ENCODE results near the gene SHF. TPM values are rescaled to one million over a fixed set of nuclear protein-coding genes. Genes with fewer than 3 reads are reported as not detected.

The SHF gene
- total RNA-seq, 1 donor from 2014 or later: 8.4 TPM

GRCh38 chr15:45163508-45163856, 24.3 kb downstream of the SHF start:
- Histone ChIP-seq H3K27ac (ENCODE audit: low read depth, low read length) (no peak overlapping the region), H3K4me3 (ENCODE audit: low read length in 3 of 3) (no peak overlapping the region), H3K27me3 (ENCODE audit: control insufficient read depth in 3 of 3, insufficient read depth in 3 of 3, low read length in 3 of 3) (no peaks in the 10 kb centered on the region), H3K9ac (ENCODE audit: low read depth in 1 of 3, low read length in 3 of 3) (no peak overlapping the region), H3K36me3 (ENCODE audit: control insufficient read depth in 3 of 3, insufficient read depth in 3 of 3, low read length in 3 of 3) (no peaks in the 10 kb centered on the region), H3K9me3 (ENCODE audit: control insufficient read depth in 3 of 3, low read length in 3 of 3) (no peaks in the 10 kb centered on the region), H3K4me1 (ENCODE audit: control insufficient read depth in 3 of 3, insufficient read depth in 3 of 3, low read length in 3 of 3) (peaks cover 5 to 22% (median 8%) of the 10 kb centered on the region in 3 donors)

GRCh38 chr15:45162771-45163507, 24.8 kb downstream of the SHF start:
- Histone ChIP-seq H3K4me3 (ENCODE audit: low read length in 3 of 3) (no peak overlapping the region), H3K9me3 (ENCODE audit: control insufficient read depth in 3 of 3, low read length in 3 of 3) (no peaks in the 10 kb centered on the region), H3K9ac (ENCODE audit: low read depth in 1 of 3, low read length in 3 of 3) (peak overlapping the region in 1 of 3 donors; percentile 25), H3K27ac (ENCODE audit: low read depth, low read length) (no peak overlapping the region), H3K4me1 (ENCODE audit: control insufficient read depth in 3 of 3, insufficient read depth in 3 of 3, low read length in 3 of 3) (peaks cover 5 to 22% (median 7%) of the 10 kb centered on the region in 3 donors), H3K27me3 (ENCODE audit: control insufficient read depth in 3 of 3, insufficient read depth in 3 of 3, low read length in 3 of 3) (no peaks in the 10 kb centered on the region), H3K36me3 (ENCODE audit: control insufficient read depth in 3 of 3, insufficient read depth in 3 of 3, low read length in 3 of 3) (no peaks in the 10 kb centered on the region)

DNA sequence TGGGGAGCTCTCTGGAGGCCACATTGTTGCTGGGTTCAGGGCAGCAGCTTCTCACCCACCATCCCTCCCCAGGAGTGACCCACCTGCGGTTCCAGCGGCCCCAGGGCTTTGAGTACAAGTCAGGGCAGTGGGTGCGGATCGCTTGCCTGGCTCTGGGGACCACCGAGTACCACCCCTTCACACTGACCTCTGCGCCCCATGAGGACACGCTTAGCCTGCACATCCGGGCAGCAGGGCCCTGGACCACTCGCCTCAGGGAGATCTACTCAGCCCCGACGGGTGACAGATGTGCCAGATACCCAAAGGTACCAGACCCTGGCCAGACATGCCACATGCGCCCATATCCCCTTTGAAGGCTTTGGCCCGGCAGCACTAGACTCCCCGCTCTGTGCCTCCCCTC, 26.1 kb downstream of the SHF start:
- no peak overlapping the region for H3K9ac ChIP-seq (ENCODE audit: low read depth in 1 of 3, low read length in 3 of 3)
- H3K27me3 ChIP-seq (ENCODE audit: control insufficient read depth in 3 of 3, insufficient read depth in 3 of 3, low read length in 3 of 3): no peaks in the 10 kb centered on the region
- H3K4me1 ChIP-seq (ENCODE audit: control insufficient read depth in 3 of 3, insufficient read depth in 3 of 3, low read length in 3 of 3): peaks cover 0 to 17% (median 3%) of the 10 kb centered on the region in 3 donors
- H3K9me3 ChIP-seq (ENCODE audit: control insufficient read depth in 3 of 3, low read length in 3 of 3): no peaks in the 10 kb centered on the region
- H3K27ac ChIP-seq (ENCODE audit: low read depth, low read length): no peak overlapping the region
- no peak overlapping the region for H3K4me3 ChIP-seq (ENCODE audit: low read length in 3 of 3)
- H3K36me3 ChIP-seq (ENCODE audit: control insufficient read depth in 3 of 3, insufficient read depth in 3 of 3, low read length in 3 of 3): no peaks in the 10 kb centered on the region

GRCh38 chr15:45157974-45158373, 29.8 kb downstream of the SHF start:
- Histone ChIP-seq H3K27me3 (ENCODE audit: control insufficient read depth in 3 of 3, insufficient read depth in 3 of 3, low read length in 3 of 3) (no peaks in the 10 kb centered on the region), H3K9ac (ENCODE audit: low read depth in 1 of 3, low read length in 3 of 3) (no peak overlapping the region), H3K4me1 (ENCODE audit: control insufficient read depth in 3 of 3, insufficient read depth in 3 of 3, low read length in 3 of 3) (peaks cover 0 to 4% (median 3%) of the 10 kb centered on the region in 3 donors), H3K36me3 (ENCODE audit: control insufficient read depth in 3 of 3, insufficient read depth in 3 of 3, low read length in 3 of 3) (no peaks in the 10 kb centered on the region), H3K27ac (ENCODE audit: low read depth, low read length) (no peak overlapping the region), H3K9me3 (ENCODE audit: control insufficient read depth in 3 of 3, low read length in 3 of 3) (no peaks in the 10 kb centered on the region), H3K4me3 (ENCODE audit: low read length in 3 of 3) (no peak overlapping the region)

- Histone ChIP-seq H3K36me3 (ENCODE audit: control insufficient read depth in 3 of 3, insufficient read depth in 3 of 3, low read length in 3 of 3) (no peaks in the 10 kb centered on the region), H3K4me1 (ENCODE audit: control insufficient read depth in 3 of 3, insufficient read depth in 3 of 3, low read length in 3 of 3) (no peaks in the 10 kb centered on the region), H3K9ac (ENCODE audit: low read depth in 1 of 3, low read length in 3 of 3) (no peak overlapping the region), H3K27me3 (ENCODE audit: control insufficient read depth in 3 of 3, insufficient read depth in 3 of 3, low read length in 3 of 3) (no peaks in the 10 kb centered on the region), H3K4me3 (ENCODE audit: low read length in 3 of 3) (no peak overlapping the region), H3K27ac (ENCODE audit: low read depth, low read length) (no peak overlapping the region), H3K9me3 (ENCODE audit: control insufficient read depth in 3 of 3, low read length in 3 of 3) (no peaks in the 10 kb centered on the region)
Measured at GRCh38 chr15:45156744-45157455, 30.9 kb downstream of the SHF start.

DNA sequence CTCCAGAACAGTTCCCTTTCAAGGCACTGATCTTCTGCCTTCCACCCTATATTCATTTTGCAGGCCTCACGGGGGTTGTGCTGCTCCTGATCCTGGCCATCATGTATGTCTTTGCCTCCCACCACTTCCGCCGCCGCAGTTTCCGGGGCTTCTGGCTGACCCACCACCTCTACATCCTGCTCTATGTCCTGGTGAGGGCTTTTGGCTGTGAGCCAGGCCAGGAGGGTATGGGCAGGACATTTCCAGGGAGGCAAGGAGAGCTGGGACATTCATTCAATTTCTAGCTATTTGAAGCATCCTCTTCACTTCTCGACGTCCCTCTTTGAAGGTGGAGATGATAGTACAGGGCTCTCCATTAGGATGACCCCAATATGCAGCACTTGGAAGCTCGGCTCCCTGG, 32.0 kb downstream of the SHF start:
- H3K27me3 ChIP-seq (ENCODE audit: control insufficient read depth in 3 of 3, insufficient read depth in 3 of 3, low read length in 3 of 3): no peaks in the 10 kb centered on the region
- H3K4me3 ChIP-seq (ENCODE audit: low read length in 3 of 3): no peak overlapping the region
- no peaks in the 10 kb centered on the region for H3K4me1 ChIP-seq (ENCODE audit: control insufficient read depth in 3 of 3, insufficient read depth in 3 of 3, low read length in 3 of 3)
- no peak overlapping the region for H3K27ac ChIP-seq (ENCODE audit: low read depth, low read length)
- H3K9me3 ChIP-seq (ENCODE audit: control insufficient read depth in 3 of 3, low read length in 3 of 3): no peaks in the 10 kb centered on the region
- no peaks in the 10 kb centered on the region for H3K36me3 ChIP-seq (ENCODE audit: control insufficient read depth in 3 of 3, insufficient read depth in 3 of 3, low read length in 3 of 3)
- H3K9ac ChIP-seq (ENCODE audit: low read depth in 1 of 3, low read length in 3 of 3): no peak overlapping the region

GRCh38 chr15:45151998-45152828, 35.6 kb downstream of the SHF start:
- Histone ChIP-seq H3K27ac (ENCODE audit: low read depth, low read length) (no peak overlapping the region), H3K27me3 (ENCODE audit: control insufficient read depth in 3 of 3, insufficient read depth in 3 of 3, low read length in 3 of 3) (no peaks in the 10 kb centered on the region), H3K4me3 (ENCODE audit: low read length in 3 of 3) (no peak overlapping the region), H3K4me1 (ENCODE audit: control insufficient read depth in 3 of 3, insufficient read depth in 3 of 3, low read length in 3 of 3) (no peaks in the 10 kb centered on the region), H3K36me3 (ENCODE audit: control insufficient read depth in 3 of 3, insufficient read depth in 3 of 3, low read length in 3 of 3) (no peaks in the 10 kb centered on the region), H3K9ac (ENCODE audit: low read depth in 1 of 3, low read length in 3 of 3) (no peak overlapping the region), H3K9me3 (ENCODE audit: control insufficient read depth in 3 of 3, low read length in 3 of 3) (no peaks in the 10 kb centered on the region)

DNA sequence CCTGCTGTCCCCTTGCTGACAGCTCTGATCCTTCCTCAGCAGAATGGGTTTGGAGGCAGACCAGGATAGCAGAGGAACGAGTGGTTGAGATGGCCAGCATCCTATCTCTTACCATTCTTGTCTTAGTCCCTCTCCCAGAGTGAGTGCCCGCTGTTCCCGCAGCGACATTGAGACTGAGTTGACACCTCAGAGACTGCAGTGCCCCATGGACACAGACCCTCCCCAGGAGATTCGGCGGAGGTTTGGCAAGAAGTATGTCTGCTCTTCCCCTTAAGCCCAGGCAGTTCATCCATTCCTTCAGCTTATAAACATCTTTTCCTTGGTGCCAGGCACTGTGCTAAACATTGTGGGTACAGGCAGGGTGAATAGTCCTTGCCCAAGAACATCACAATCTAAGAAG, 36.8 kb downstream of the SHF start:
- Histone ChIP-seq H3K27ac (ENCODE audit: low read depth, low read length) (no peak overlapping the region), H3K4me1 (ENCODE audit: control insufficient read depth in 3 of 3, insufficient read depth in 3 of 3, low read length in 3 of 3) (no peaks in the 10 kb centered on the region), H3K36me3 (ENCODE audit: control insufficient read depth in 3 of 3, insufficient read depth in 3 of 3, low read length in 3 of 3) (no peaks in the 10 kb centered on the region), H3K9me3 (ENCODE audit: control insufficient read depth in 3 of 3, low read length in 3 of 3) (no peaks in the 10 kb centered on the region), H3K9ac (ENCODE audit: low read depth in 1 of 3, low read length in 3 of 3) (no peak overlapping the region), H3K27me3 (ENCODE audit: control insufficient read depth in 3 of 3, insufficient read depth in 3 of 3, low read length in 3 of 3) (no peaks in the 10 kb centered on the region), H3K4me3 (ENCODE audit: low read length in 3 of 3) (no peak overlapping the region)

DNA sequence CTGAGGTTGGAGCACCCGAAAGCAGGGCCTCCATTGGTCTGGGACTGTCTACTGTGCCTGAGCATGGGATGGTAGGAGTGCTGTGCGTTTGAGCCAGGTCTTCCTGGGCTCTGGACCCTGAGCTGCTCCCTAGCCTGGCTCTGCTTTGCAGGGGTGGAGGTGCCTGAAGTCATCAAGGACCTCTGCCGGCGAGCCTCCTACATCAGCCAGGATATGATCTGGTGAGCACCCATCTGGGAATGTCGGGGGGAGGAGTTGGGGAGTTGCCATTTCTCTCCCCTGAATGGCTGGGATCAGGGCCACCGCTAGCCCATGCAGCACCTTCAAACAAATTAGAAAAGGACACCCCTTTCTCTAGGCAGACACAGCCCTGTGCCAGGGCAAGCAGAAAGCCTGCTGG, 37.3 kb downstream of the SHF start:
- H3K9me3 ChIP-seq (ENCODE audit: control insufficient read depth in 3 of 3, low read length in 3 of 3): no peaks in the 10 kb centered on the region
- H3K27me3 ChIP-seq (ENCODE audit: control insufficient read depth in 3 of 3, insufficient read depth in 3 of 3, low read length in 3 of 3): no peaks in the 10 kb centered on the region
- H3K4me1 ChIP-seq (ENCODE audit: control insufficient read depth in 3 of 3, insufficient read depth in 3 of 3, low read length in 3 of 3): no peaks in the 10 kb centered on the region
- no peak overlapping the region for H3K27ac ChIP-seq (ENCODE audit: low read depth, low read length)
- H3K36me3 ChIP-seq (ENCODE audit: control insufficient read depth in 3 of 3, insufficient read depth in 3 of 3, low read length in 3 of 3): no peaks in the 10 kb centered on the region
- no peak overlapping the region for H3K4me3 ChIP-seq (ENCODE audit: low read length in 3 of 3)
- no peak overlapping the region for H3K9ac ChIP-seq (ENCODE audit: low read depth in 1 of 3, low read length in 3 of 3)

- Histone ChIP-seq H3K27ac (ENCODE audit: low read depth, low read length) (no peak overlapping the region), H3K9ac (ENCODE audit: low read depth in 1 of 3, low read length in 3 of 3) (no peak overlapping the region), H3K4me3 (ENCODE audit: low read length in 3 of 3) (no peak overlapping the region), H3K36me3 (ENCODE audit: control insufficient read depth in 3 of 3, insufficient read depth in 3 of 3, low read length in 3 of 3) (no peaks in the 10 kb centered on the region), H3K9me3 (ENCODE audit: control insufficient read depth in 3 of 3, low read length in 3 of 3) (no peaks in the 10 kb centered on the region), H3K27me3 (ENCODE audit: control insufficient read depth in 3 of 3, insufficient read depth in 3 of 3, low read length in 3 of 3) (peaks cover 0 to 10% (median 3%) of the 10 kb centered on the region in 3 donors), H3K4me1 (ENCODE audit: control insufficient read depth in 3 of 3, insufficient read depth in 3 of 3, low read length in 3 of 3) (no peaks in the 10 kb centered on the region)
Measured at GRCh38 chr15:45149060-45149459, 38.7 kb downstream of the SHF start.
